Body of pancreas (tissue), 4 donors: Measurements from ENCODE around the gene TNFAIP8L3.

Experiments used
- CTCF ChIP-seq, 7 experiments: fragments of 450-650 bp in 4 of 7; fragments of 200-600 bp in 3 of 7; sonication (generic) in 3 of 7; IDR thresholded peaks; one replicate each; pipeline ENCODE4 v1.5.1; 2016 to 2019; ENCODE audit warnings: antibody characterized with exemption in 7 of 7
- POLR2A ChIP-seq, 3 donors: fragments of 450-650 bp; IDR thresholded peaks; one replicate each; pipeline ENCODE4 v1.6.1; 2016; ENCODE audit warnings: antibody characterized with exemption in 3 of 3, mild to moderate bottlenecking in 2 of 3

DNA sequence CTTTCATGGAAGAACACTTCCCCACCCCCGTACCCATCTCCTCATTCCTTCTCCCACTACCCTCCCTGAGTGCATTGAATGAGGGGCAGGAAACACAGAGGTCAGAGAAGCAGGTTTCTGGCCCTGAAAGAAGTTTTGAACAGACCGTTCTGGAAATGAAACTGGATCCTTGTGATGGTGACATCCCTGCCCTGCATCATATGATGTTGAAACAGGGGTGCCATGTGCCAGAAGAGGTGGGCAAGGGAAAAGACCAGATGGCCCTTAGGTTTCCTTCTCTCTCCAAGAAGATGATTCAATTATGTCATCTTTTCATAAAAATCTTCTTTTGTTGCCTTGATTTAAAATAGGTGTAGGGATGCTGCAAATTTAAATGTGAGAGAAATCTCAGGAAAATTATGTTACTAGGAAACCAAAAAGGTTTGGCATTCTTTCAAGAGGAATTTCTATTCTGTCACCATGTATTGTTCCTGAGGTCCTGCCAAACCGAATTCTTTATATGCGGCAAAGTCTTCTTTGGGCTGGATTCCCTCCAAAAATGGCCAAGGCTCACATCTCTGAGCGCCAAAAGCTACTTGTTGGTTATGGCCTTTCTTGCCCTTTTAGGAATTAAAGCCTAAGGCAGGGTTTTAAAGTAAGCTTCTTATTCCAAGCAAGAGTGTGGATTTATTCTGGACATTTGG is 19.9 kb upstream of the TNFAIP8L3 start:
- TF ChIP-seq CTCF (IDR thresholded peaks at IDR 0.05) (no peak), POLR2A (IDR thresholded peaks at IDR 0.05) (no peak)
